Ishikawa (cell line): ENCODE measurements around the gene FCAMR.
A peak's percentile ranks its signal among the peaks of the same experiment; 100 is the strongest.

Source experiments
- CEBPB ChIP-seq: IDR thresholded peaks from 2 replicates; pipeline ENCODE4 v1.6.1; 2012
- CREB1 ChIP-seq: IDR thresholded peaks from 2 replicates; pipeline ENCODE4 v1.6.1; 2012; ENCODE audit warnings: low read depth
- EGR1 ChIP-seq: IDR thresholded peaks from 2 replicates; pipeline ENCODE4 v1.6.1; 2012
- EP300 ChIP-seq: IDR thresholded peaks from 2 replicates; pipeline ENCODE4 v1.6.1; 2012; ENCODE audit warnings: borderline replicate concordance
- FOXM1 ChIP-seq: IDR thresholded peaks from 2 replicates; pipeline ENCODE4 v1.6.1; 2012; ENCODE audit warnings: low read depth, borderline replicate concordance
- MAX ChIP-seq: IDR thresholded peaks from 2 replicates; pipeline ENCODE4 v1.6.1; 2012
- NFIC ChIP-seq: IDR thresholded peaks from 2 replicates; pipeline ENCODE4 v1.6.1; 2012
- RAD21 ChIP-seq: IDR thresholded peaks from 2 replicates; pipeline ENCODE4 v1.6.1; 2012; ENCODE audit warnings: low read depth
- REST ChIP-seq: IDR thresholded peaks from 2 replicates; pipeline ENCODE4 v1.6.1; 2012; ENCODE audit warnings: low read depth, mild to moderate bottlenecking
- TAF1 ChIP-seq: IDR thresholded peaks from 2 replicates; pipeline ENCODE4 v1.6.1; 2012; ENCODE audit warnings: low read depth, mild to moderate bottlenecking
- TCF12 ChIP-seq: IDR thresholded peaks from 2 replicates; pipeline ENCODE4 v1.6.1; 2012; ENCODE audit warnings: low read depth
- TEAD4 ChIP-seq: IDR thresholded peaks from 2 replicates; pipeline ENCODE4 v1.6.1; 2012
- USF1 ChIP-seq: IDR thresholded peaks from 2 replicates; pipeline ENCODE4 v1.6.1; 2012
- YY1 ChIP-seq: IDR thresholded peaks from 2 replicates; pipeline ENCODE4 v1.6.1; 2012; ENCODE audit warnings: low read depth
- ZBTB7A ChIP-seq: IDR thresholded peaks from 2 replicates; pipeline ENCODE4 v1.6.1; 2012; ENCODE audit warnings: low read depth

Gene FCAMR

GRCh38 chr1:206911064-206911663 is 59.1 kb downstream of the FCAMR start:
- TF ChIP-seq EGR1 (no peak), EP300 (no peak), RAD21 (peak; percentile 54), FOXM1 (no peak), USF1 (no peak), ZBTB7A (no peak), MAX (no peak)

GRCh38 chr1:206909883-206910318 is 60.4 kb downstream of the FCAMR start:
- TF ChIP-seq NFIC: no peak
- no peak for TF ChIP-seq ZBTB7A
- TF ChIP-seq CEBPB: no peak
- TF ChIP-seq RAD21: no peak
- no peak for TF ChIP-seq TAF1
- TF ChIP-seq CREB1: no peak

- TF ChIP-seq REST (no peak), USF1 (no peak), TAF1 (0 out of 2 replicates have a peak, but pooled peaks have one; percentile 19), FOXM1 (no peak), RAD21 (no peak), ZBTB7A (0 out of 2 replicates have a peak, but pooled peaks have one; percentile 36), EP300 (peak; percentile 62; the same call in 1 of the 2 replicates), MAX (no peak), TCF12 (no peak), EGR1 (peak; percentile 45; the same call in 1 of the 2 replicates), YY1 (no peak), CREB1 (no peak), NFIC (peak; percentile 64), CEBPB (no peak), TEAD4 (no peak)
Observed at GRCh38 chr1:206909161-206909882, 60.9 kb downstream of the FCAMR start.

GRCh38 chr1:206908038-206908437 is 62.2 kb downstream of the FCAMR start:
- TF ChIP-seq USF1 (no peak), FOXM1 (no peak), CEBPB (no peak), TCF12 (no peak), REST (no peak), TAF1 (no peak), ZBTB7A (no peak), TEAD4 (no peak)
